Measurements from ENCODE around the gene SIM1.
"Not testable (repeated sequence)": the region's sequence is repeated elsewhere in the genome, so short reads cannot be mapped to it uniquely, and the experiment has no call there.

SIM1 gene

GRCh38 chr6:100381111-100381510, 83.6 kb downstream of the SIM1 start:
- H3K27ac Mint-ChIP-seq = no peak overlapping the region
- ATAC-seq (no peak), DNase-seq (no peak)
- peaks cover 2% of the 10 kb centered on the region for H3K27me3 Mint-ChIP-seq
- H3K36me3 Mint-ChIP-seq (ENCODE audit: low read depth) = no peaks in the 10 kb centered on the region
- H3K4me3 Mint-ChIP-seq = no peak overlapping the region
- no peaks in the 10 kb centered on the region for H3K4me1 Mint-ChIP-seq
- no peaks in the 10 kb centered on the region for H3K9me3 Mint-ChIP-seq

- DNase-seq (no peak), ATAC-seq (no peak)
- Mint-ChIP-seq H3K4me3 (no peak overlapping the region), H3K36me3 (ENCODE audit: low read depth) (no peaks in the 10 kb centered on the region), H3K27ac (no peak overlapping the region), H3K27me3 (no peaks in the 10 kb centered on the region), H3K9me3 (no peaks in the 10 kb centered on the region), H3K4me1 (no peaks in the 10 kb centered on the region)
These were observed 85.3 kb downstream of the SIM1 start for GRCh38 chr6:100379386-100379785.

GRCh38 chr6:100378576-100378975, 86.1 kb downstream of the SIM1 start:
- Mint-ChIP-seq H3K36me3 (ENCODE audit: low read depth) (no peaks in the 10 kb centered on the region), H3K4me3 (no peak overlapping the region), H3K9me3 (no peaks in the 10 kb centered on the region), H3K4me1 (no peaks in the 10 kb centered on the region), H3K27ac (no peak overlapping the region), H3K27me3 (no peaks in the 10 kb centered on the region)
- DNase-seq (no peak), ATAC-seq (no peak)

GRCh38 chr6:100376103-100376502, 88.6 kb downstream of the SIM1 start:
- H3K36me3 Mint-ChIP-seq (ENCODE audit: low read depth) = no peaks in the 10 kb centered on the region
- H3K27ac Mint-ChIP-seq = no peak overlapping the region
- no peak for DNase-seq
- no peak overlapping the region for H3K4me3 Mint-ChIP-seq
- ATAC-seq = no peak
- H3K9me3 Mint-ChIP-seq = no peaks in the 10 kb centered on the region
- H3K4me1 Mint-ChIP-seq = no peaks in the 10 kb centered on the region
- no peaks in the 10 kb centered on the region for H3K27me3 Mint-ChIP-seq

GRCh38 chr6:100372326-100373091, 92.2 kb downstream of the SIM1 start:
- Mint-ChIP-seq H3K9me3 (no peaks in the 10 kb centered on the region), H3K27ac (no peak overlapping the region), H3K27me3 (no peaks in the 10 kb centered on the region), H3K36me3 (ENCODE audit: low read depth) (no peaks in the 10 kb centered on the region), H3K4me3 (no peak overlapping the region), H3K4me1 (no peaks in the 10 kb centered on the region)
- no peak for DNase-seq
- ATAC-seq = no peak

- no peak for ATAC-seq
- no peaks in the 10 kb centered on the region for H3K4me1 Mint-ChIP-seq
- H3K27me3 Mint-ChIP-seq = no peaks in the 10 kb centered on the region
- DNase-seq = no peak
- H3K4me3 Mint-ChIP-seq = no peak overlapping the region
- H3K27ac Mint-ChIP-seq = no peak overlapping the region
- H3K36me3 Mint-ChIP-seq (ENCODE audit: low read depth) = no peaks in the 10 kb centered on the region
- no peaks in the 10 kb centered on the region for H3K9me3 Mint-ChIP-seq
These were observed 93.1 kb downstream of the SIM1 start for GRCh38 chr6:100371591-100371990.

- no peak for ATAC-seq
- Mint-ChIP-seq H3K27me3 (no peaks in the 10 kb centered on the region), H3K9me3 (no peaks in the 10 kb centered on the region), H3K27ac (no peak overlapping the region), H3K4me1 (no peaks in the 10 kb centered on the region), H3K4me3 (no peak overlapping the region), H3K36me3 (ENCODE audit: low read depth) (no peaks in the 10 kb centered on the region)
- DNase-seq = no peak
These were observed 94.5 kb downstream of the SIM1 start for GRCh38 chr6:100370265-100370664.

- Mint-ChIP-seq H3K9me3 (no peaks in the 10 kb centered on the region), H3K36me3 (ENCODE audit: low read depth) (no peaks in the 10 kb centered on the region), H3K27ac (no peak overlapping the region), H3K4me1 (no peaks in the 10 kb centered on the region), H3K27me3 (no peaks in the 10 kb centered on the region), H3K4me3 (no peak overlapping the region)
- DNase-seq (no peak), ATAC-seq (no peak)
These were observed 98.3 kb downstream of the SIM1 start for GRCh38 chr6:100366419-100366818.

GRCh38 chr6:100363651-100364050, 101.1 kb downstream of the SIM1 start:
- Mint-ChIP-seq H3K27me3 (no peaks in the 10 kb centered on the region), H3K27ac (no peak overlapping the region), H3K9me3 (no peaks in the 10 kb centered on the region), H3K4me3 (no peak overlapping the region), H3K36me3 (ENCODE audit: low read depth) (no peaks in the 10 kb centered on the region), H3K4me1 (no peaks in the 10 kb centered on the region)
- DNase-seq (no peak), ATAC-seq (no peak)

- DNase-seq; H3K4me1 Mint-ChIP-seq; H3K4me3 Mint-ChIP-seq; H3K9me3 Mint-ChIP-seq; H3K36me3 Mint-ChIP-seq (ENCODE audit: low read depth); ATAC-seq; H3K27ac Mint-ChIP-seq; H3K27me3 Mint-ChIP-seq: not testable (repeated sequence)
These were observed 109.7 kb downstream of the SIM1 start for GRCh38 chr6:100354736-100355641.

- H3K27me3 Mint-ChIP-seq = no peaks in the 10 kb centered on the region
- no peaks in the 10 kb centered on the region for H3K9me3 Mint-ChIP-seq
- H3K4me1 Mint-ChIP-seq = no peaks in the 10 kb centered on the region
- ATAC-seq (no peak), DNase-seq (no peak)
- H3K36me3 Mint-ChIP-seq (ENCODE audit: low read depth) = no peaks in the 10 kb centered on the region
- no peak overlapping the region for H3K27ac Mint-ChIP-seq
- H3K4me3 Mint-ChIP-seq = no peak overlapping the region
These were observed 111.3 kb downstream of the SIM1 start for GRCh38 chr6:100353276-100354015.

GRCh38 chr6:100350139-100350538, 114.6 kb downstream of the SIM1 start:
- no peaks in the 10 kb centered on the region for H3K36me3 Mint-ChIP-seq (ENCODE audit: low read depth)
- no peaks in the 10 kb centered on the region for H3K9me3 Mint-ChIP-seq
- H3K4me3 Mint-ChIP-seq = no peak overlapping the region
- ATAC-seq (no peak), DNase-seq (no peak)
- no peak overlapping the region for H3K27ac Mint-ChIP-seq
- no peaks in the 10 kb centered on the region for H3K27me3 Mint-ChIP-seq
- no peaks in the 10 kb centered on the region for H3K4me1 Mint-ChIP-seq

- Mint-ChIP-seq H3K4me3 (no peak overlapping the region), H3K27me3 (no peaks in the 10 kb centered on the region), H3K9me3 (no peaks in the 10 kb centered on the region), H3K36me3 (ENCODE audit: low read depth) (no peaks in the 10 kb centered on the region), H3K4me1 (no peaks in the 10 kb centered on the region), H3K27ac (no peak overlapping the region)
- no peak for DNase-seq
- ATAC-seq = no peak
These were observed 115.4 kb downstream of the SIM1 start for GRCh38 chr6:100349366-100349765.

GRCh38 chr6:100347901-100348550, 116.7 kb downstream of the SIM1 start:
- Mint-ChIP-seq H3K36me3 (ENCODE audit: low read depth) (no peaks in the 10 kb centered on the region), H3K4me3 (no peak overlapping the region), H3K27ac (no peak overlapping the region), H3K27me3 (no peaks in the 10 kb centered on the region), H3K4me1 (no peaks in the 10 kb centered on the region), H3K9me3 (no peaks in the 10 kb centered on the region)
- DNase-seq (no peak), ATAC-seq (no peak)
